Retinal pigment epithelial cell (primary cell): ENCODE results near the gene EIF4E3.

Experiments used
- DNase-seq: peaks from one replicate; pipeline ENCODE4 v3.0.0-alpha.2; 2010; ENCODE audit warnings: low read depth
- H3K4me3 ChIP-seq: 2 replicates; pipeline ENCODE4 v1.5.1; 2011; ENCODE audit warnings: mild to moderate bottlenecking, low read length, control low read depth, moderate library complexity
- TF ChIP-seq, protein P1 (sequence below): conservative IDR thresholded peaks from 2 replicates; pipeline ENCODE4 v1.5.1; 2011; ENCODE audit warnings: low read depth, low read length, control low read depth, inconsistent platforms

Gene EIF4E3

DNA sequence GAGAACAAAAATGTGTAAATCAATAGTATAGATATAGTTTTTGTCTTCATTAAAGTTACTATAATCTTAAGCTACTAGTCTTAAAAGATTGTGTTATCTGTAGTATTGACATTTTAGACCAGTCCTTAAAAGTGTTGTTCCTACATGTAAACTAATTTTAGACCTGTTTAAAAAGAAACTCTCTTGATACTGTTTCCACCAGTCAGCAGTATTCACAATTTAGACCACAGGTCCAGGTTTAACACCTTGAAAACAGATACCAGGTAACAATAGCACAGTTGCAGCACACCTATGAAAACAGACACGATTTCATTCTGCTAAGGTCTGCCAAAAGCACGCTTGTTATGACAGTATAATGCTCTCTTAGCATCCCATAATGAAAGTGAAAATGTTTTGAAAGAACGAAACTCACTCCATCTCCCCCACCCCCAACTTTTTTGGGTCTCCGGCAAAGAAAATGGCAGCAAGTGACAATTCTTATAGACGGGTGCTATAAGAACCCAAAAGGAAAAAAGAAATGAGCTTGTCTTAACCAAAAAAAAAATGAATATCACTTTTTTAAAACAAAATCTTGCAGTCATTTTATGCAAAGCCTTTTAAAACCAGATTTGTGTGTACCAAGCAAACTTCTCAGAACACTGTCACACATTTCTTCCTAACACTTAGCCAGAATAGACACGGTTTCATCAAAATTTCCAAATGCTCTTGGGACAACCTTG, 1.6 kb downstream of the EIF4E3 start:
- TF ChIP-seq, protein P1, sequence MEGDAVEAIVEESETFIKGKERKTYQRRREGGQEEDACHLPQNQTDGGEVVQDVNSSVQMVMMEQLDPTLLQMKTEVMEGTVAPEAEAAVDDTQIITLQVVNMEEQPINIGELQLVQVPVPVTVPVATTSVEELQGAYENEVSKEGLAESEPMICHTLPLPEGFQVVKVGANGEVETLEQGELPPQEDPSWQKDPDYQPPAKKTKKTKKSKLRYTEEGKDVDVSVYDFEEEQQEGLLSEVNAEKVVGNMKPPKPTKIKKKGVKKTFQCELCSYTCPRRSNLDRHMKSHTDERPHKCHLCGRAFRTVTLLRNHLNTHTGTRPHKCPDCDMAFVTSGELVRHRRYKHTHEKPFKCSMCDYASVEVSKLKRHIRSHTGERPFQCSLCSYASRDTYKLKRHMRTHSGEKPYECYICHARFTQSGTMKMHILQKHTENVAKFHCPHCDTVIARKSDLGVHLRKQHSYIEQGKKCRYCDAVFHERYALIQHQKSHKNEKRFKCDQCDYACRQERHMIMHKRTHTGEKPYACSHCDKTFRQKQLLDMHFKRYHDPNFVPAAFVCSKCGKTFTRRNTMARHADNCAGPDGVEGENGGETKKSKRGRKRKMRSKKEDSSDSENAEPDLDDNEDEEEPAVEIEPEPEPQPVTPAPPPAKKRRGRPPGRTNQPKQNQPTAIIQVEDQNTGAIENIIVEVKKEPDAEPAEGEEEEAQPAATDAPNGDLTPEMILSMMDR = no peak
- H3K4me3 ChIP-seq = no peak overlapping the region
- no peak for DNase-seq

DNA sequence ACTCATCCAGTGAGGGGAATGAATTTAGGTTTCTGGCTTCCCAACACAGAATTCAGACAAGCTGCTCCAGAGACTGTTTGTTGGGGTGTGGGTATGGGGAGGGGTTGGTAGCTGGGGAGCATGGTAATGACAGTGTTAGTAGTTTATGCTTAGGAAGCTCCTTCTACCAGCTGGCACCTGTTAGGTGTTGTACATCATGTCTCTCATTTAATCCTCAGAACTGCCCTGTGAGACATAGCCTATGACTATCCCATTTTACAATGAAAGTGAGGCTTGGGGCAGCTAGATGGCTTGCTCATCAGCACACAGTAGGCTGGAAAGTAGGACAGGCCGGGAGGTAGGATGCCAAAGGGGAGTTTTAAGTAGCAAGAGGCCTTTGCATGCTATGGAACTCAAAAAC, 2.5 kb downstream of the EIF4E3 start:
- TF ChIP-seq, protein P1 = no peak
- no peak overlapping the region for H3K4me3 ChIP-seq
- no peak for DNase-seq

DNA sequence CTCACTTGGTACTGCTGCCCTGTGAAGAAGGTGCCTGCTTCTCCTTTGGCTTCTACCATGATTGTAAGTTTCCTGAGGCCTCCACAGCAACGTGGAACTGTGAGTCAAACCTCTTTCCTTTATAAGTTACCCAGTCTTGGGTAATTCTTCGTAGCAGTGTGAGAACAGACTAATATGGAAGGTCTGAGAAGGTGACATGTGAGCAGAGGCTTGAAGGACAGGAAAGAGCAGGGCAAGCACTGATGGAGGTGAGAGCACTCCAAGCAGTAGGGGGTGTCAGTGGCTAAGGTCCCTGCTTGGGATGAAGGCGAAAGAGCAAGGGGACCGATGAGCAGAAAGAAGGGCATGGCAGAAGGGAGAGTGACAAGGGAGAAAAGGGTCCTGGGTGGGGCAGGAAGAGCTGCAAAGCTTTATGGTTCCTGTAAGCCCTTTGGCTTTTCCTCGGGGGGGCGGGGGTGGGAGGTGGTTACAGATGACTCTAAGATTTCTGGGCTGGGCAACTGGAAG, 3.5 kb downstream of the EIF4E3 start:
- TF ChIP-seq, protein P1 = no peak
- DNase-seq = no peak
- no peak overlapping the region for H3K4me3 ChIP-seq

DNA sequence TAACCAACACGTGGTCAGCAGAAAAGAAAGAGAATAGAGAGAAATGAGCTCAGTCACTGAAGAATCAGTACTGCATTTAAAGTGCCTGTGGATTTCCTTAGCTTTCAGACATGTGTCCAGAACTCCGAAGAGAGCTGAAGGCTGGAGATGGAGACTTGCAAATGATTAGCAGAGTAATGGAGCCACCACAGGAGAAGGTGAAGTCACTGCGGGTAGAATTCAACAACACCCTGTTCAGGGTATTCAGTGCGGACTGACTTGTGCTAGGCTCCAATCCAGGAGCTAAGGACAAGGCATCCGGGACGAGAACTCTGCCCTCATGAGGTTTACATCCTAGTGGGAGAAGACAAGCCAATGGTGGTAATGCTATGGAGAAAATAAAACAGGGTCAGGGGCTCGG, 4.2 kb downstream of the EIF4E3 start:
- no peak for DNase-seq
- no peak overlapping the region for H3K4me3 ChIP-seq
- TF ChIP-seq, protein P1 = no peak

DNA sequence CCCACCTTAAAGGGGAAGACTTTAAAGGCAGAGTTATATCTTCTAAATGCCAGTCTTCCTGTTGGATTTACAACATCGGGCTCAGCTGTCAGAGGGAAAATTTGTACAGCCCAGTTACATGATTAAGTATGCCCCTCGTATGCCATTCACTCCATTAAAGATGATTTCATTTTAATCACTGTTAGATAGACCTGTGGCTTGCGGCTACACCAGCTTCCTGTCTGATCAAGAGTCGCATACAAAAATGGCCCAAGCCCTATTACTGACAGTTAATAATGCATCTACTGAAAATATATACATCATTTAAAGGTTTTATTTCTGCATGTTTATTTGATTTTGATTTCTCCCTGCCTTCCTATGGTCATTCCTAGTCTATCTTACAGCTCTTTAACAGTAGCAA, 7.1 kb downstream of the EIF4E3 start:
- no peak overlapping the region for H3K4me3 ChIP-seq
- no peak for DNase-seq
- TF ChIP-seq, protein P1 = no peak

DNA sequence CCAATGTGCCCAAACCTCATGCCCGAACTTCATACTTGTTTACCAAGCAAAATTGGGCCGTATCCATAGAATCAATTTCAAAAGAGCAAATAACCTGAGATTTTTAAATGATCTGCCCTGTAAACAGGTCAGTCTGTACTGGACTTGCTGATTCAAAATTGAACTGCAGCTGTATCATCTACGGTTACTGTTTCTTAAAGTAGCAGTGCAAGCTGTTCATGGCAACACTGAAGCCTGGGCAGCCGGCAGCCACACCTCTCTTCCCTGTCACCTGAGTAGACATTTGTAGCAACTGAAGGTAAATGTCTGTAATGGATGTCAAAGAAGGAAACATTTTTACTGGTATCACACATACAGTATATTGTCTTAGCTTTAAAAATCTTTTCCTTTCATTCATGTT, 10.6 kb downstream of the EIF4E3 start:
- H3K4me3 ChIP-seq = no peak overlapping the region
- TF ChIP-seq, protein P1 = no peak
- no peak for DNase-seq

DNA sequence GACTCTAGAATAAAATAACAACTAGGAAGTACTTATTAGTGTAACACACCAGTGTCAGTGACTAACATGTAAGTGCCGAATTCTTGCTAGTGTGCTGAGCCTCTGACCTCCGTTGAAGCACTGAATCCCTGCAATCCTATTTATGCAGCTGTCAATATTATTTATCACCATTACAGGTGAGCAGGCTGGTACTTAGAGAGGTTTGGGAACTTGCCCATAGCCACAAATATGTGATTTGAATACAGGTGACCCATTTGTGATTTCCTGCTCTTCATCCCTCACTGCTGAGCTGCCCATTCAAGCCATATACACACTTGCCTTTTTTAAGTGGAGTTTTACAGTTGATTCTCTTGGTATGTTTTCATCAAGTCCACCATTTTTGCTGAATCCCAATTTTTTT, 12.2 kb downstream of the EIF4E3 start:
- no peak for DNase-seq
- H3K4me3 ChIP-seq = no peak overlapping the region
- TF ChIP-seq, protein P1 = no peak
